HG03280 (cell line): Measurements from ENCODE around the gene HAND2.
A peak's percentile ranks its signal among the peaks of the same experiment; 100 is the strongest.

Experiments used
- ATAC-seq: cut with Tn5 transposase; IDR thresholded peaks from one replicate; pipeline ENCODE4 v1.9.1; 2021; ENCODE audit warnings: mild to moderate bottlenecking, moderate library complexity; ENCODE audit not compliant: unreplicated experiment

Gene HAND2

GRCh38 chr4:173503330-173504180 is 26.5 kb downstream of the HAND2 start:
- no peak for ATAC-seq

GRCh38 chr4:173502282-173502681 is 27.7 kb downstream of the HAND2 start:
- ATAC-seq = no peak

- no peak for ATAC-seq
Observed at GRCh38 chr4:173501592-173502150, 28.4 kb downstream of the HAND2 start.

- ATAC-seq = no peak
Observed at GRCh38 chr4:173500841-173501591, 29.0 kb downstream of the HAND2 start.

GRCh38 chr4:173499658-173500535 is 30.1 kb downstream of the HAND2 start:
- ATAC-seq = no peak

- no peak for ATAC-seq
Observed at GRCh38 chr4:173498771-173499170, 31.3 kb downstream of the HAND2 start.

- peak; percentile 53 for ATAC-seq
Observed at GRCh38 chr4:173498023-173498422, 32.0 kb downstream of the HAND2 start.

- peak; percentile 96 for ATAC-seq
Observed at GRCh38 chr4:173494013-173494970, 35.7 kb downstream of the HAND2 start.

- ATAC-seq = no peak
Observed at GRCh38 chr4:173493041-173493440, 37.0 kb downstream of the HAND2 start.

GRCh38 chr4:173492315-173492714 is 37.7 kb downstream of the HAND2 start:
- no peak for ATAC-seq

GRCh38 chr4:173490817-173491528 is 39.1 kb downstream of the HAND2 start:
- ATAC-seq = no peak

- no peak for ATAC-seq
Observed at GRCh38 chr4:173490256-173490655, 39.8 kb downstream of the HAND2 start.

- ATAC-seq = no peak
Observed at GRCh38 chr4:173489514-173489913, 40.5 kb downstream of the HAND2 start.

GRCh38 chr4:173488656-173489055 is 41.4 kb downstream of the HAND2 start:
- no peak for ATAC-seq

GRCh38 chr4:173488074-173488473 is 42.0 kb downstream of the HAND2 start:
- no peak for ATAC-seq

GRCh38 chr4:173486714-173487392 is 43.2 kb downstream of the HAND2 start:
- no peak for ATAC-seq

- no peak for ATAC-seq
Observed at GRCh38 chr4:173485164-173485563, 44.9 kb downstream of the HAND2 start.

- ATAC-seq = no peak
Observed at GRCh38 chr4:173482330-173482931, 47.6 kb downstream of the HAND2 start.
